ENCODE measurements around the gene ZBTB16.

Gene ZBTB16

GRCh38 chr11:114081641-114082414 lies 22.3 kb downstream of the ZBTB16 start:
- CTCF ChIA-PET, result interaction anchor here (0.6 to 4.0 kb wide), 7 partner anchors 16 to 259 kb away, joined by 3 to 16 read pairs (median 4); no protein-coding TSS in a partner anchor
- TF ChIP-seq ZNF18 (tag by site-specific recombination; IDR thresholded peaks at IDR 0.05) (peak; percentile 51; the same call in 1 of the 2 replicates), ZNF121 (tag by site-specific recombination; IDR thresholded peaks at IDR 0.05) (0 out of 2 replicates have a peak, but pooled peaks have one; percentile 15), ZNF600 (tag by site-specific recombination; IDR thresholded peaks at IDR 0.05) (peak; percentile 55; the same call in 1 of the 2 replicates), ZNF324 (tag by site-specific recombination; IDR thresholded peaks at IDR 0.05) (no peak)
- POLR2A ChIA-PET, result no interaction called here

GRCh38 chr11:114082415-114082748 lies 22.9 kb downstream of the ZBTB16 start:
- Histone ChIP-seq H3K27ac (ENCODE audit: extremely low read depth, low read depth, low read length) (no peak overlapping the region), H3K4me1 (ENCODE audit: control insufficient read depth, insufficient read depth, low read length) (peaks cover 26% of the 10 kb centered on the region), H3K36me3 (ENCODE audit: control insufficient read depth in 2 of 2, insufficient read depth in 1 of 2, low read length in 2 of 2) (no peaks in the 10 kb centered on the region), H3K9me3 (ENCODE audit: control insufficient read depth, insufficient read depth, low read depth, low read length) (no peaks in the 10 kb centered on the region), H3K4me3 (ENCODE audit: low read depth, low read length) (no peak overlapping the region)
- TF ChIP-seq ZSCAN23 (tag by site-specific recombination; IDR thresholded peaks at IDR 0.05) (no peak), ZNF664 (tag by site-specific recombination; IDR thresholded peaks at IDR 0.05) (peak; percentile 90; the same call in 1 of the 2 replicates)
- ChIA-PET POLR2A (no interaction called here), CTCF (interaction anchor here (0.7 to 4.0 kb wide), 2 partner anchors 77 to 179 kb away, joined by 4 to 16 read pairs; no protein-coding TSS in a partner anchor)

More at GRCh38 chr11:114081641-114082414, 22.3 kb downstream of the ZBTB16 start:
- no peaks in the 10 kb centered on the region for H3K36me3 ChIP-seq (ENCODE audit: control insufficient read depth in 2 of 2, insufficient read depth in 1 of 2, low read length in 2 of 2)
- peaks cover 32% of the 10 kb centered on the region for H3K4me1 ChIP-seq (ENCODE audit: control insufficient read depth, insufficient read depth, low read length)
- no peaks in the 10 kb centered on the region for H3K9me3 ChIP-seq (ENCODE audit: control insufficient read depth, insufficient read depth, low read depth, low read length)
- H3K4me3 ChIP-seq (ENCODE audit: low read depth, low read length), result no peak overlapping the region
- no peak overlapping the region for H3K27ac ChIP-seq (ENCODE audit: extremely low read depth, low read depth, low read length)

- POLR2A ChIA-PET, result interaction anchor here (0.6 kb wide), 1 partner anchor 400 kb away, joined by 3 read pairs; no protein-coding TSS in a partner anchor
- CTCF ChIA-PET, result interaction anchor here (0.6 to 4.0 kb wide), 2 partner anchors 18 to 179 kb away, joined by 3 to 16 read pairs; no protein-coding TSS in a partner anchor
- Histone ChIP-seq H3K36me3 (ENCODE audit: control insufficient read depth in 2 of 2, insufficient read depth in 1 of 2, low read length in 2 of 2) (no peaks in the 10 kb centered on the region), H3K9me3 (ENCODE audit: control insufficient read depth, insufficient read depth, low read depth, low read length) (no peaks in the 10 kb centered on the region), H3K4me1 (ENCODE audit: control insufficient read depth, insufficient read depth, low read length) (peaks cover 22% of the 10 kb centered on the region), H3K4me3 (ENCODE audit: low read depth, low read length) (no peak overlapping the region), H3K27ac (ENCODE audit: extremely low read depth, low read depth, low read length) (no peak overlapping the region)
- no peak for TF ChIP-seq HOXD13 (CRISPR knock-in tag; IDR thresholded peaks at IDR 0.05; ENCODE audit: borderline replicate concordance)
- TF ChIP-seq ZEB2 (tag by site-specific recombination; IDR thresholded peaks at IDR 0.05), result no peak
- no peak for TF ChIP-seq ZBTB7A (tag by site-specific recombination; IDR thresholded peaks at IDR 0.05; ENCODE audit: low read depth)
- TF ChIP-seq ZBTB17 (tag by site-specific recombination; IDR thresholded peaks at IDR 0.05), result no peak
- TF ChIP-seq ZNF558 (tag by site-specific recombination; IDR thresholded peaks at IDR 0.05), result no peak
- no peak for TF ChIP-seq ZNF473 (tag by site-specific recombination; IDR thresholded peaks at IDR 0.05)
- no peak for TF ChIP-seq ZNF658 (tag by site-specific recombination; IDR thresholded peaks at IDR 0.05)
- TF ChIP-seq ZNF664 (tag by site-specific recombination; IDR thresholded peaks at IDR 0.05), result no peak
- no peak for TF ChIP-seq ZNF292 (tag by site-specific recombination; IDR thresholded peaks at IDR 0.05; ENCODE audit: borderline replicate concordance, low read depth)
- TF ChIP-seq ZNF747 (tag by site-specific recombination; IDR thresholded peaks at IDR 0.05), result no peak
- no peak for TF ChIP-seq ZNF341 (tag by site-specific recombination; IDR thresholded peaks at IDR 0.05; ENCODE audit: low read depth)
- no peak for TF ChIP-seq ZNF433 (tag by site-specific recombination; IDR thresholded peaks at IDR 0.05; ENCODE audit: low read depth)
Measured at GRCh38 chr11:114082767-114083181, 23.3 kb downstream of the ZBTB16 start.

Measured in HEK293 (cell line).